PFSK-1 (cell line): Measurements from ENCODE around the gene GBE1.

Experiments used
- POLR2AphosphoS5 ChIP-seq: IDR thresholded peaks from 2 replicates; pipeline ENCODE4 v1.6.1; 2012; ENCODE audit warnings: low read depth, mild to moderate bottlenecking, control low read depth, low read length, moderate library complexity
- REST ChIP-seq, 2 experiments: IDR thresholded peaks; 2 replicates each; pipeline versions ENCODE4 v1.6.1 to v1.8.0; 2011 to 2012; ENCODE audit warnings: low read depth in 2 of 2, low read length in 2 of 2, control low read depth in 1 of 2, inconsistent platforms in 1 of 2, mild to moderate bottlenecking in 1 of 2, moderate library complexity in 1 of 2; ENCODE audit not compliant: insufficient read depth in 1 of 2
- SIN3A ChIP-seq: IDR thresholded peaks from 2 replicates; pipeline ENCODE4 v1.6.1; 2012; ENCODE audit warnings: mild to moderate bottlenecking, low read length, moderate library complexity, borderline replicate concordance; ENCODE audit not compliant: insufficient read depth
- TAF1 ChIP-seq: IDR thresholded peaks from 2 replicates; pipeline ENCODE4 v1.6.1; 2012; ENCODE audit warnings: low read length, control low read depth, borderline replicate concordance; ENCODE audit not compliant: insufficient read depth

DNA sequence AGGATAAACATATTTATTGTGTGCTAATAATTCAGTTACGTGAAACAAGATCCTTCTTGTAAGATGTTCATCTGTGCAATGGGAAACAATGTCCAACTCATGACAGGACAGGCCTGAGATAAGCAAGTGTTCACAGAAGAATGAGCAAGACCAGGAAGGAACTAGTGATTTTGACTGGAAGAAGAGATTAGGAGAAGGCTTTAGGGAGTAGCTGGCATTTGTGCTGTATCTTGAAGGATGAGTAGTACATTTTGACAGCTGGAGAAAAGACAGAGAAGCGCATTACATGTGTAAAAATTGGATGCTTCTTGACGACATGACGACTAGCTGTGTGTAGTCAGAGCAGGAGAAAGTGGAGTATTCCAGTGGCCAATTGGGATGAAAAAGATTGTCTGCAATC, 48.4 kb downstream of the GBE1 start:
- no peak for TF ChIP-seq REST (IDR thresholded peaks at IDR 0.05; ENCODE audit: insufficient read depth in 1 of 2, low read depth in 2 of 2, low read length in 2 of 2)
- TF ChIP-seq TAF1: no peak
- TF ChIP-seq POLR2AphosphoS5: no peak
- TF ChIP-seq SIN3A: no peak
